Keratinocyte (primary cell): ENCODE measurements around the gene ARHGAP31. TPM values are rescaled to one million over a fixed set of nuclear protein-coding genes. Genes with fewer than 3 reads are reported as not detected.

ENCODE experiments used
- DNase-seq: peaks from one replicate; pipeline ENCODE4 v3.0.0-alpha.2; 2011; ENCODE audit warnings: low read depth, missing footprints, low spot score
- FAIRE-seq: peaks from 2 replicates; lab custom pipeline; 2011; peaks lifted over from hg19 to GRCh38; lab: Jason Lieb, UNC
- H2AFZ ChIP-seq: 2 replicates; pipeline ENCODE4 v1.6.0; 2012; ENCODE audit warnings: low read length, control low read depth, inconsistent platforms; ENCODE audit not compliant: control insufficient read depth
- H3K27ac ChIP-seq: 2 replicates; pipeline ENCODE4 v1.5.1; 2011; ENCODE audit warnings: low read length; ENCODE audit not compliant: control insufficient read depth, insufficient read depth
- H3K27me3 ChIP-seq: 3 replicates; pipeline ENCODE4 v1.6.0; 2011; ENCODE audit warnings: low read length; ENCODE audit not compliant: control insufficient read depth, insufficient read depth; ENCODE audit errors: extremely low read depth
- H3K36me3 ChIP-seq, 2 experiments: 2 replicates in 1 of 2; 3 replicates in 1 of 2; pipeline ENCODE4 v1.5.1; 2011; ENCODE audit warnings: low read length in 2 of 2, mild to moderate bottlenecking in 1 of 2; ENCODE audit not compliant: control insufficient read depth in 2 of 2, insufficient read depth in 2 of 2; ENCODE audit errors: extremely low read depth in 1 of 2
- H3K4me1 ChIP-seq: 3 replicates; pipeline ENCODE4 v1.5.1; 2011; ENCODE audit warnings: low read length; ENCODE audit not compliant: control insufficient read depth, insufficient read depth; ENCODE audit errors: extremely low read depth
- H3K4me2 ChIP-seq: 3 replicates; pipeline ENCODE4 v1.6.0; 2011; ENCODE audit warnings: low read depth, low read length; ENCODE audit not compliant: control insufficient read depth, insufficient read depth; ENCODE audit errors: extremely low read depth
- H3K4me3 ChIP-seq, 3 experiments: fragments of 200-600 bp in 1 of 3; sonication (generic) in 1 of 3; 2 replicates in 2 of 3; 3 replicates in 1 of 3; pipeline ENCODE4 v1.5.1; 2011 to 2016; ENCODE audit warnings: low read length in 3 of 3, mild to moderate bottlenecking in 3 of 3, control low read depth in 2 of 3, inconsistent platforms in 1 of 3, low read depth in 1 of 3, mixed read lengths in 1 of 3, mixed run types in 1 of 3, moderate library complexity in 1 of 3; ENCODE audit not compliant: control insufficient read depth in 2 of 3, insufficient read depth in 2 of 3; ENCODE audit errors: extremely low read depth in 1 of 3
- H3K79me2 ChIP-seq: 2 replicates; pipeline ENCODE4 v1.6.0; 2012; ENCODE audit warnings: low read length; ENCODE audit not compliant: control insufficient read depth, insufficient read depth
- H3K9ac ChIP-seq: 3 replicates; pipeline ENCODE4 v1.6.0; 2011; ENCODE audit warnings: low read length; ENCODE audit not compliant: control insufficient read depth, insufficient read depth; ENCODE audit errors: extremely low read depth
- H3K9me1 ChIP-seq: 3 replicates; pipeline ENCODE4 v1.6.0; 2011; ENCODE audit warnings: low read length; ENCODE audit not compliant: control insufficient read depth, insufficient read depth; ENCODE audit errors: extremely low read depth
- H3K9me3 ChIP-seq: 2 replicates; pipeline ENCODE4 v1.5.1; 2012; ENCODE audit warnings: low read depth, low read length; ENCODE audit not compliant: control insufficient read depth
- H4K20me1 ChIP-seq: 3 replicates; pipeline ENCODE4 v1.6.0; 2011; ENCODE audit warnings: low read length; ENCODE audit not compliant: control insufficient read depth, insufficient read depth; ENCODE audit errors: extremely low read depth
- EZH2 ChIP-seq: IDR thresholded peaks from one replicate; pipeline ENCODE4 v1.6.1; 2012; ENCODE audit warnings: inconsistent platforms, mild to moderate bottlenecking, low read length, moderate library complexity
- dilution Hi-C: fragments of 300-500 bp; cut with MboI; formaldehyde crosslinking; loops from one replicate; pipeline ENCODE4 v1.7.0; 2020; ENCODE audit warnings: low sequenced_read_pairs; ENCODE audit not compliant: extremely low pct_ligation_motif_present
- polyA plus RNA-seq, 5 experiments: library from polyadenylated mRNA; depleted of rRNA in 3 of 5; stranded (reverse) in 3 of 5; stranded (forward) in 1 of 5; unstranded in 1 of 5; fragments of >200 nt; gene quantifications; 1 replicate in 1 of 5; 2 replicates in 3 of 5; 3 replicates in 1 of 5; pipeline versions ENCODE4 v1.2.1 to v1.2.3, GENCODE V29; 2011 to 2012; ENCODE audit warnings: missing spikeins in 2 of 5, low read depth in 1 of 5, low replicate concordance in 1 of 5
- TF ChIP-seq, protein P1 (sequence below), 3 experiments: IDR thresholded peaks in 1 of 3; conservative IDR thresholded peaks in 1 of 3; optimal IDR thresholded peaks in 1 of 3; 2 replicates in 2 of 3; 3 replicates in 1 of 3; pipeline versions ENCODE3 to v1.5.1; 2011; ENCODE audit warnings: low read length in 3 of 3, mild to moderate bottlenecking in 3 of 3, moderate library complexity in 2 of 3, control low read depth in 1 of 3, inconsistent platforms in 1 of 3; ENCODE audit not compliant: insufficient read depth in 2 of 3; ENCODE audit errors: extremely low read depth in 1 of 3

ARHGAP31 gene
- polyA plus RNA-seq, 1 donor (not counting 4 experiments of a cell fraction or from before 2014, with no cell fraction given) = 3.0 TPM

DNA sequence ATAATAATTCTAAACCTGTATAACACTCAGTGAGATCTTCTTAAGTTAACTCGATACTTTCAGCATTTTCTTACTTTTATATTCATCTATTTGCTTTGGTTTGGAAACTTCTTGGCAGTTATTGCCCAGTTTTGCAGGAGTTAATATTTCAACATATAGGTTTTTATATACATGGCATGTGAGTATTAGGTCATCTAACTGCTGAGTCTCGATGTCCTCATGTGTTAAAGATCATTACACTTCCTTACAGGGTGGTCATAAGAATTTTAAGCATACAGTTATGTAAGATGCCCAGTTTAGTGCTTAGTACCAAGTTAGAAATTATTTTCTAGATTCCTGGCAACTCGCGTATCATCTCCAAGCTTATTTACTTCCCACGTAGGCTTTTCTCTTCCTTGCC is 106.3 kb downstream of the ARHGAP31 start:
- dilution Hi-C loops = no loop called here
- H3K27me3 ChIP-seq = no peaks in the 10 kb centered on the region
- no peaks in the 10 kb centered on the region for H3K79me2 ChIP-seq
- H3K9me3 ChIP-seq = no peaks in the 10 kb centered on the region
- no peak overlapping the region for H3K27ac ChIP-seq
- no peak for FAIRE-seq
- no peak overlapping the region for H3K4me3 ChIP-seq
- no peaks in the 10 kb centered on the region for H3K9me1 ChIP-seq
- TF ChIP-seq, protein P1, sequence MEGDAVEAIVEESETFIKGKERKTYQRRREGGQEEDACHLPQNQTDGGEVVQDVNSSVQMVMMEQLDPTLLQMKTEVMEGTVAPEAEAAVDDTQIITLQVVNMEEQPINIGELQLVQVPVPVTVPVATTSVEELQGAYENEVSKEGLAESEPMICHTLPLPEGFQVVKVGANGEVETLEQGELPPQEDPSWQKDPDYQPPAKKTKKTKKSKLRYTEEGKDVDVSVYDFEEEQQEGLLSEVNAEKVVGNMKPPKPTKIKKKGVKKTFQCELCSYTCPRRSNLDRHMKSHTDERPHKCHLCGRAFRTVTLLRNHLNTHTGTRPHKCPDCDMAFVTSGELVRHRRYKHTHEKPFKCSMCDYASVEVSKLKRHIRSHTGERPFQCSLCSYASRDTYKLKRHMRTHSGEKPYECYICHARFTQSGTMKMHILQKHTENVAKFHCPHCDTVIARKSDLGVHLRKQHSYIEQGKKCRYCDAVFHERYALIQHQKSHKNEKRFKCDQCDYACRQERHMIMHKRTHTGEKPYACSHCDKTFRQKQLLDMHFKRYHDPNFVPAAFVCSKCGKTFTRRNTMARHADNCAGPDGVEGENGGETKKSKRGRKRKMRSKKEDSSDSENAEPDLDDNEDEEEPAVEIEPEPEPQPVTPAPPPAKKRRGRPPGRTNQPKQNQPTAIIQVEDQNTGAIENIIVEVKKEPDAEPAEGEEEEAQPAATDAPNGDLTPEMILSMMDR (optimal IDR thresholded peaks at IDR 0.05 in 1 of 3, IDR thresholded peaks at IDR 0.05 in 1 of 3, conservative IDR thresholded peaks at IDR 0.05 in 1 of 3; ENCODE audit: extremely low read depth in 1 of 3, insufficient read depth in 2 of 3, low read length in 3 of 3) = no peak
- no peak for TF ChIP-seq EZH2
- no peak overlapping the region for H3K9ac ChIP-seq
- H2AFZ ChIP-seq = no peak overlapping the region
- no peak for DNase-seq
- no peaks in the 10 kb centered on the region for H3K36me3 ChIP-seq
- H4K20me1 ChIP-seq = no peaks in the 10 kb centered on the region
- H3K4me2 ChIP-seq = no peak overlapping the region
- H3K4me1 ChIP-seq = no peaks in the 10 kb centered on the region

DNA sequence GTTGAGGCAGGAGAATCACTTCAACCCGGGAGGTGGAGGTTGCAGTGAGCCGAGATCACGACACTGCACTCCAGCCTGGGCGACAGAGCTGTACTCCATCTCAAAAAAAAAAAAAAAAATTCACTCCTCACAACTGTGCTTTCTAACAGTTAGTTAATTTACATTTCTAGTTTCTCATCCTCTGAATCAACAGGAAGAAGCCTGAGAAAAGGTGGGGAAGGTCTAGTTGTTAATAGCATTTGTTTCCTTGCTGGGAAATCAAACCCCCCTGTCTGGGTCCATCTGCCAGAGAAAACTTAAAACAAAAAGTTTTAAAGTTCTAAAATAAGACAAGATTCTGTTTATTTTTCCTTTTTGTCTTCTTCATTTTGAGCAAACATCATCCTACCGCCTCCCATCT is 106.9 kb downstream of the ARHGAP31 start:
- H3K4me2 ChIP-seq = no peak overlapping the region
- no peak for TF ChIP-seq EZH2
- TF ChIP-seq, protein P1 (optimal IDR thresholded peaks at IDR 0.05 in 1 of 3, IDR thresholded peaks at IDR 0.05 in 1 of 3, conservative IDR thresholded peaks at IDR 0.05 in 1 of 3; ENCODE audit: extremely low read depth in 1 of 3, insufficient read depth in 2 of 3, low read length in 3 of 3) = no peak
- no peaks in the 10 kb centered on the region for H3K36me3 ChIP-seq
- no peaks in the 10 kb centered on the region for H3K4me1 ChIP-seq
- FAIRE-seq (no peak), DNase-seq (no peak)
- no peaks in the 10 kb centered on the region for H3K9me1 ChIP-seq
- dilution Hi-C loops = no loop called here
- H3K9ac ChIP-seq = no peak overlapping the region
- no peak overlapping the region for H2AFZ ChIP-seq
- H3K4me3 ChIP-seq = no peak overlapping the region
- no peak overlapping the region for H3K27ac ChIP-seq
- no peaks in the 10 kb centered on the region for H4K20me1 ChIP-seq
- H3K79me2 ChIP-seq = no peaks in the 10 kb centered on the region
- no peaks in the 10 kb centered on the region for H3K27me3 ChIP-seq
- no peaks in the 10 kb centered on the region for H3K9me3 ChIP-seq
